Prostate gland (tissue), 2 donors: ENCODE results near the gene USP11. TPM values are rescaled to one million over a fixed set of nuclear protein-coding genes. Genes with fewer than 3 reads are reported as not detected.

Experiments used
- DNase-seq: peaks from one replicate; pipeline ENCODE4 v3.0.0-alpha.2; 2019; ENCODE audit warnings: low spot score
- H3K27ac ChIP-seq, 2 donors: fragments of 200-600 bp; sonication (generic); 2 replicates each; pipeline ENCODE4 v1.5.1; 2017 to 2019
- H3K27me3 ChIP-seq: fragments of 200-600 bp; sonication (generic); replicated peaks from 2 replicates; pipeline ENCODE4 v1.5.1; 2019; ENCODE audit not compliant: insufficient read depth
- H3K36me3 ChIP-seq, 2 donors: fragments of 200-600 bp; sonication (generic); 1 replicate in 1 of 2; 2 replicates in 1 of 2; pipeline versions ENCODE4 v1.5.1 to v1.8.1; 2017 to 2019
- H3K4me1 ChIP-seq: fragments of 200-600 bp; sonication (generic); replicated peaks from 2 replicates; pipeline ENCODE4 v1.5.1; 2019
- H3K4me3 ChIP-seq, 2 donors: fragments of 200-600 bp; sonication (generic); 2 replicates each; pipeline ENCODE4 v1.5.1; 2017 to 2019
- H3K9me3 ChIP-seq: fragments of 200-600 bp; sonication (generic); 2 replicates; pipeline ENCODE4 v1.5.1; 2017
- CTCF ChIP-seq, 4 experiments: fragments of 200-600 bp in 2 of 4; fragments of 450-650 bp in 2 of 4; sonication (generic) in 2 of 4; IDR thresholded peaks; 1 replicate in 3 of 4; 2 replicates in 1 of 4; pipeline ENCODE4 v1.5.1; 2016 to 2019; ENCODE audit warnings: antibody characterized with exemption in 4 of 4, mild to moderate bottlenecking in 2 of 4, moderate library complexity in 2 of 4
- POLR2A ChIP-seq: fragments of 450-650 bp; IDR thresholded peaks from one replicate; pipeline ENCODE4 v1.6.1; 2016; ENCODE audit warnings: antibody characterized with exemption, mild to moderate bottlenecking
- POLR2AphosphoS5 ChIP-seq: sonication (generic); formaldehyde crosslinking; IDR thresholded peaks from one replicate; pipeline ENCODE4 v1.6.1; 2017; ENCODE audit warnings: antibody characterized with exemption
- WGBS: methylation state at CpG from one replicate; pipeline ENCODE4 v1.1.5; 2018; 5-methylcytosine and 5-hydroxymethylcytosine counted together
- intact Hi-C: fragments of 100-400 bp; cut with DNase I; formaldehyde crosslinking; loops from one replicate; pipeline ENCODE4 v1.14.2; 2022
- total RNA-seq, 2 donors: library from RNA; depleted of rRNA; stranded (reverse); fragments of >200 nt; gene quantifications; one replicate each; pipeline ENCODE4 v1.1.0, GENCODE V29; 2016

Gene USP11
- total RNA-seq, 2 donors from 2014 or later: 43.3 to 124 TPM

- intact Hi-C loops: no loop called here
- TF ChIP-seq POLR2A (no peak), CTCF (IDR thresholded peaks at IDR 0.05) (no peak), POLR2AphosphoS5 (no peak)
- no peaks in the 10 kb centered on the region for H3K27me3 ChIP-seq
- DNase-seq: no peak
- no peak overlapping the region for H3K4me3 ChIP-seq
- no peaks in the 10 kb centered on the region for H3K36me3 ChIP-seq
- H3K27ac ChIP-seq: no peak overlapping the region
- no peaks in the 10 kb centered on the region for H3K4me1 ChIP-seq
- 57% methylated on average over 7 of the region's 7 CpGs for WGBS
- H3K9me3 ChIP-seq: no peaks in the 10 kb centered on the region
These were observed 31.8 kb downstream of the USP11 start for GRCh38 chrX:47264483-47265173.

- 82% methylated on average over 7 of the region's 7 CpGs for WGBS
- no peak overlapping the region for H3K27ac ChIP-seq
- DNase-seq: no peak
These were observed 33.8 kb downstream of the USP11 start for GRCh38 chrX:47266643-47267042.

GRCh38 chrX:47272013-47272408, 39.2 kb downstream of the USP11 start:
- Histone ChIP-seq H3K27ac (no peak overlapping the region), H3K4me3 (no peak overlapping the region), H3K27me3 (no peaks in the 10 kb centered on the region), H3K36me3 (no peaks in the 10 kb centered on the region), H3K4me1 (no peaks in the 10 kb centered on the region), H3K9me3 (no peaks in the 10 kb centered on the region)
- DNase-seq: no peak
- 63% methylated on average over 2 of the region's 2 CpGs for WGBS
- TF ChIP-seq POLR2AphosphoS5 (no peak), POLR2A (no peak), CTCF (IDR thresholded peaks at IDR 0.05) (no peak)
- intact Hi-C loops: no loop called here

More at GRCh38 chrX:47266643-47267042, 33.8 kb downstream of the USP11 start:
- no peak for TF ChIP-seq POLR2AphosphoS5
- Histone ChIP-seq H3K9me3 (no peaks in the 10 kb centered on the region), H3K27me3 (no peaks in the 10 kb centered on the region), H3K4me1 (no peaks in the 10 kb centered on the region), H3K4me3 (no peak overlapping the region), H3K36me3 (no peaks in the 10 kb centered on the region)
- intact Hi-C loops: no loop called here

GRCh38 chrX:47273011-47273730, 40.4 kb downstream of the USP11 start:
- no peak for TF ChIP-seq POLR2AphosphoS5
- TF ChIP-seq CTCF (IDR thresholded peaks at IDR 0.05): no peak
- no peak for TF ChIP-seq POLR2A
- H3K9me3 ChIP-seq: no peaks in the 10 kb centered on the region

GRCh38 chrX:47278691-47279090, 45.9 kb downstream of the USP11 start:
- no peaks in the 10 kb centered on the region for H3K9me3 ChIP-seq
- H3K36me3 ChIP-seq: no peaks in the 10 kb centered on the region
- DNase-seq: no peak
- no peaks in the 10 kb centered on the region for H3K4me1 ChIP-seq
- H3K27me3 ChIP-seq: no peaks in the 10 kb centered on the region
- H3K27ac ChIP-seq: no peak overlapping the region
- WGBS: 62% methylated on average over 2 of the region's 2 CpGs
- no peak for TF ChIP-seq CTCF (IDR thresholded peaks at IDR 0.05)
- TF ChIP-seq POLR2AphosphoS5: no peak
- no peak for TF ChIP-seq POLR2A
- intact Hi-C loops: no loop called here
- no peak overlapping the region for H3K4me3 ChIP-seq

More at GRCh38 chrX:47273011-47273730, 40.4 kb downstream of the USP11 start:
- Histone ChIP-seq H3K36me3 (no peaks in the 10 kb centered on the region), H3K27ac (no peak overlapping the region), H3K4me3 (no peak overlapping the region), H3K4me1 (no peaks in the 10 kb centered on the region), H3K27me3 (no peaks in the 10 kb centered on the region)
- intact Hi-C loops: no loop called here
- 93% methylated on average over 7 of the region's 7 CpGs for WGBS
- DNase-seq: no peak
